Measurements from ENCODE around the gene KCNK5.

KCNK5 gene

DNA sequence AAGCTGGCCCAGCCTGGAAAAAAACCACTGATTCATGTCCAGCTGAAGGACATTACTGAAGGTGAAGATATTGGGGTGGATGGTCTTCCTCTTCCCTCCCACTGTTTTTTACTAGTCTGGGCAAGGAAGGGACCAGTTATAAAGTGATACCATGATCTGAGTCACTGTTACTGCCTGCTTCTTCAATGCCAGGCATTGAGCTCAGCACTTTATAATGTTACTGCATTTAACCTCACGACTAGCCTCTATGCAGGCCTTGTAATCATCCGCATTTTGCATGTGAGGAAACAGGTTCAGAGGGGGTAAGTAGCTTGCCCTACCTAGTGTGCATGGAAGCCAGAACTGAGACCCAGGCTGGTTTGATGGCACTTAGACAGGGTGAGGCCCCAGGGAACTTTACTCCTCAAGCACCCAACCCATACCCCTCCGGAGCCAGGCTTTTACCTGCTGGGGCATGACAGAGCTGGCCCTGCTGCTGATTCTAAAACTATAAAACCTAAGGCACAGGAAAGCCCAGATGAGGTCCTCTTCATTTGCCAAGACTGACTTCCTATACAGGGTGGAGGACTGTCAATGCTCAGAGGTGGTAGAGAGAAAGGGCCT, 11.0 kb upstream of the KCNK5 start:
- DNase-seq (ENCODE audit: low spot score), result no peak

DNA sequence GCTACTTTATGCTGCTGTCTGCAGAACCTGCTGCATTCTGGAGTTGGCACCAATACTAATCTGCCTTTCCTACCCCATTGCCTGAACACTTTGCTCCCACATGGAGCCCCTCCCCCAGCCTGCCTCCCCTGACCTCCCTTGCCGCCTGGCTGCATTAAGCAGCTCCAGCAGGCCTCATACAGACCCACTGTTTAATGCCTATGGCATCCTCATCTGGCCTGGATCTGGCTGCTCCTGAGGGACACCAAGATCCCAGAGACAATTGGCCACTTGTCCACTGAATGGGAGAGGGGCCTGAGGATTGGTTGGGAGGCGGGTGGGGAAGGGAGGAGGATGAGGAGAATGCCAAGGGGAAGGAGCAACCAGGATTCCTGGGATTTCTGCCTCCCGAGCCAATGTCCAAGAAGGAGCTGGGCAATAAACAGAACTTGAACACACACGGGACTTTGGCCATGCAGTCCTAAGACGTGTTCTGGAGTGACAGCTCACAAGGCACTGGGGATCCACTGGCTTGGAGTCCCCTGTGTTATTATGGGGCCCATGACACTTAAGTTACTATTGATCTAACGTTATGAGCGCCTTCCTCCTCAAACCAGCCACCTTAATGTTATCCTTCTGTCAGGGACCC, 10.4 kb upstream of the KCNK5 start:
- no peak for DNase-seq (ENCODE audit: low spot score)

DNA sequence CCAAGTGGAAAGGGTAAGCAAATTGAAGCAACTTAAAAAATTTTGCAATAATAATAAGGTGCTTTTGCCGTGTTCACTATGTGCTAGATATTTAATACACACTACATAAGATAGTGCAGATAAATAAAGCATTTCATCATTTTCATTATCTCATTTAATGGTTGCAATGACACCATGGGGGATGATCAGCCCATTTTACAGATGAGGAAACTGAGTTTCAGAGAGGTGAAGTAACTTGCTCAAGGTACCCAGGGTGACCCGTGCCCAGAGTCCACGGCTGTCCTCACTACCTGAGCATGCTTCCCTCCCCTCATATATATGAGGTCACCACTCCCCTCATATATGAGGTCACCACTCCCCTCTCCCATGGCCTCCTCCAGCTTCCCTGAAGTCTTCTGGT, 7.5 kb upstream of the KCNK5 start:
- no peak for DNase-seq (ENCODE audit: low spot score)

DNA sequence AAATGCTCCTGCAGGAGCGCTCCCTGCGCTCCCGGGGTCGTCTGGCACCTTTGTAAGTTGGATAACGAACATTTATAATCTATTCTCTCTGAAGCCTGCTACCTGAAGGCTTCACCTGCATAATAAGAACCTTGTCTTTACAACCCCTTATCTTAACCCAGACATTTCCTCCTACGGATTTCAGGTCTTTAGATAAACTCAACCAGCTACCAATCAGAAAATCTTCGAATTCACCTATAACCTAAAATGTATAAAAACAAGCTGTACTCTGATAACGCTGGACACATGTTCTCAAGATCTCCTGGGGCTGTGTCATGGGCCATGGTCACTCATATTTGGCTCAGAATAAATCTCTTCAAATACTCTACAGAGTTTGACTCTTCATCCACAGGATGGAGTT, 4.1 kb upstream of the KCNK5 start:
- no peak for DNase-seq (ENCODE audit: low spot score)

DNA sequence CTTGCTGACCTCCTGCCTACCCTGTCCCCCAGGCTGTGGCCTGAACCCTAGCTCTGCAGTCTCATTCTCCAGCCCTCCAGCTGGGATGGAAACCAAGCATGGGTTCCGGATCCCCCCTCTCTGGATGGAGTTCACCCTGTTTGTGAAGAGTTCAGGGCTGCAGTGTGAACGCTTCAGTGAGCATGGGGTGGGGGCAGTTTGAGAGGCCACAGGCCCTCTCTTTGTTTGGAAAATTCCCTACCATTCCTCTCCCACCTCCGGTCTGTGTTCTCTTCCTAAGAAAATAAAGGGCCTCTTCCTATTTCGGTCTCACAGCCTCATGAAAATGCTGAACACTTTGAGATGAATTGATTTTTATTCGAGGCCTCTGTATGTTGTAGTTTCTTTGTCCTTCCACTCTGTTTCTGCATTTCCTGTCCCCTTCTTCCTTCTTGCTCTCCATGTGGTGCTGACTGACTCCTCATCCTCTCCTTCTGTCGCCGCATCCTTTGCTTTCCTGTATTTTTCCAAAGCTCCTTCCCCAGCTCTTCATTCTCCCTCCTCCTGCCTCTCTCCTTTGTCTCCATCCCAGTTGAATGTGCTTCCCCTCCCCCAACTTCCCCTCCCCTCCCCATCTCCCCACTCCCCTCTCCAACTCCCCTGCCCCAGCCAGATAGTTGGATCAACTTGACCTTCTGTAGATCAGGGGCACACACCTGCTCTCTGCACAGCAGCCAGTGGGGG, 2.4 kb upstream of the KCNK5 start:
- DNase-seq (ENCODE audit: low spot score), result no peak

DNA sequence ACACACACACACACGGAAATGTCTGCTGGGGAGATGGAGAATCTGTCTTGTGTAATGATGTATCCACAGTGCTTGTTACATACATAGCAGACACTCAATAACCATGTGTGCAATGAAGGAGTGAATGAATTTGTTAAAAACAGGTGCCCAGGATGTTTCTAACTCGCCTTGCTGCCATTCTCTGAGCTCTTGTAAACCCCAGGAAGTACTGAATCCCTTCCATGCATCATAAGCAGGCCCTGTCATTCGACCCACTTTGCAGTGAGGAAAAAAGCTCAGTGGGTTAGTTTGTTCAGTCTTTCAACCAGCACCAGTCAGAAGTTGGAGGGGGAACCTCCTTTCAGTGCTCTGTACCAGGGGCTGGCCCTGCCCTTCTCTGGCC, 1.4 kb upstream of the KCNK5 start:
- no peak for DNase-seq (ENCODE audit: low spot score)

DNA sequence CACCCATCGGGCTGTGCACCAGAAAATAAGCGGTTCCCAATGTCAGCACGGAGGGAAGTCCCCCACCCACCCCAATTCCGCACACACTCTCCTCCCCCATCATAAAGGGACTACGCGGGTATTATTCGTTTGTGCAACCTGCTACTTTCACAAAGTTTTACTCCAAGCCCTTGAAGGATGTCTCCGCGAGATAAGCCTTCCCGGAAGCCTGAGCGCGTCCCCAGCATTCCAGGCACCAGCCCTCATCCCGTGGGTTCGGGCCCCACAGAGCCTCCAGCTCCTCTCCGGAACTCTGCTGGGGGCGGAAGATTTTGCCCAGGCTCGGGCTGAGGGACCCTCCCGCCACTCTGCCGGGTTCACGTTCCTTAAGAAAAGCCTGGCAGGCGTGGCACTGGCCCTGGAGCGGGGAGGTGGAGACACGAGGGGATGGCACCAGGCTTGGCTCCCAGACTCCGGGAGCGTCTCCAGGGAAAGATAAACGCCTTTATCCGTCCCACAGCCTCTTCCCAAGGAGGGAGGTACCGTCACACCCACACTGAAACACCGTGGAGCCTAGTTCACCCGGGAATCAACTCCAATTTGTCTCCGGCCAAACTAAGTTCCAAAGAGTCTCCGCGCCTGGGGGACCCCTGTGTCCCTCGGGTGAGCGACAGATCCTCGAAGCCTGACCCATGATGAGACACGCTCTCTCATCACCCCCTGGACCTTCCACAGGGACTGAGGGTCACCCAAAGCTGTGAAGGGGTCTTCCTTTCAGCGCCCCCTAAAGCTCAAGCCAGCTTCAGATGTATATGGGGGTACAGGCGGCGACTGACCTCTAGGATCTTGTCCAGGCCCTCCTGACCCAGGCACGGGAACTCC, 934 bp downstream of the KCNK5 start:
- DNase-seq (ENCODE audit: low spot score), result no peak

DNA sequence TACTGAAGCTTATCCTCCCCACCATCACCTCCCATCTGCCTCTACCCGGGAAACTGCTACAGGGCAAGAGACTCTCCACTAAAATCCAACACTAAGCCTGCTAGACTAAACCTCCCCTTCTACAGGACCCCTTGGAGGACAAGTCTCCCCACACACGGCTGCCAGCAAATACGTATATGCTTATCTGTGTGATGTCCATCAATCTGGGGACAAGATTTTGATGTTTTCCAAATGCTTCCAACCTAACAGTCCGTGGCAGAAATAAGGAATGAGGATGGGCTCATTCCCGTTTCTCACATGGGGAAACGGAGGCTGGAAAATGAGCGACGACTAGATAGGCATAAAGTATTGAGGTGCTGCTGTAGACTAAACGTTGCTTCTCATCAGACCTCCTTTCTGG, 1.8 kb downstream of the KCNK5 start:
- DNase-seq (ENCODE audit: low spot score), result no peak

DNA sequence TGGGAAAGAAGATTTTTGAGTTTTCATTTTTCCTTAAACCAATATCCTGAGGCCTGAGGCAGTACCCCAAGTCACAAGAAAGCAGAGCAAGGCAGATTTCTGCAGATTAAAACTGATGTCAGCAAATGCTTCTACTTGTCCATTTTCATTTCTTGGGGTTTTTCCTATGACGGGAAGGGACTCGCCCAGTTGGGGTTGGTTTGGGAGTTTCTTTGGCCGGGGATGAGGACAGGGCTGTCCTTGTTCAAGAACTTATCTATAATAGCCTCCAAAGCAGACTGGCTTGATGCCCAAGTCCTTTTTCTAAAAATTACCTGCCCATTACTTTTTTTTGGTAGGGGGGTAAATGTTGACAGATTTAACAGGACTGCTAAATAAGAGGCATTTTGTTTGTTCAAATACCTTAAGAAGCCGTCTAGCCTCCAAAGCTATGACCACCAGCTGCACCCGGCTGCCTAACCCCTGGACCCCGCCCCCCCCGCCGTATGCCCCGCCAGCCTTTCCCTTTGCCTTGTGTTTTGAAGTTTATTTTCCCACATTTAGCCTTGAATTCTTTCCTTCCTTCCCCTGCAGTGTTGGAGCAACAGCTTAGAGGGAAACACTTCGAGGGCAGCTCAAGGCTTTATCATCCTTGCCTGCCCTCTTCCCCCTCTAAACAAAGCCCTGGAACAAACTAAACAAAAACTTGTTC, 2.5 kb downstream of the KCNK5 start:
- no peak for DNase-seq (ENCODE audit: low spot score)

DNA sequence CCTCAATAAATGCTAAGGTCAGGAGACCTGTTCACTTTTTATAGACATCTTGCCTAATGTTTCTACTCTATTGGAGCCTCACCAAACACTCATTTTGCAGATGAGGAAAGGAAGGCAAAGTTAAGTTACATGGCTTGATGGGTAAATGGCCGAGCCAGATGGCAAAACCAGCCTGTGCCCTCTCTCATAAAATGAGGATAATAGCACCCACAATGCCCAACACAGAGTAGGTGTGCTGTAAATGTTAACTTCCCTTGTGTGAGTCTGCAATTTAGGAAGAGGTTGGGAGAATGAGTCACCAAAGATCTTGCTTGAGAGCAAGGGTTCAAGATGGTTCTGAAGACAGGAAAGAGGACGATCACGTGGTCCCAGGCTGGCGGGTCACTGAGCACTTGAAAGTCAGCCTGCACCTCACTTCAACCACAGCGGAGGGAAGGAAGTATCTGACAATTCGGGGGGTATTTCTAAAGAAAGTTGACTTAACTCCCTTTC, 3.3 kb downstream of the KCNK5 start:
- DNase-seq (ENCODE audit: low spot score), result no peak

DNA sequence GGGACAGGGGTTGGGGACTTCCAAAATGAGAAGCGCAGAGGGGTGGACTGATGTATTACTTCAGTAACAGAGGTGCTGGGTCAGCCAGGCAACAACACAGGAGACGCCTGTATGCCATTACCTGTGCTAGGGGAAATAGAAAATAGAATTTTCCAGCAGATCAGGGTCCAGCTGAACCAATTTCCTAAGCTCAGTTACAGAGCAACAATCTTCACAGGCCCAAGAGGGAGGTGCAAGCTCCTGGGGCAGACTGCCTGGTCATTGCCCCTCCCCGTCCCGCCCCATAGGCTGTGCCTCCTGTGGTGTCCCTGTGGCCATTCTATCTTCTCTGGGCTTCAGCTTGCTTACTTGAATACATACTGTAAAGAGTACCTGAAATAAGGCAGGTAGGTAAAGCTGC, 3.7 kb downstream of the KCNK5 start:
- DNase-seq (ENCODE audit: low spot score), result no peak

DNA sequence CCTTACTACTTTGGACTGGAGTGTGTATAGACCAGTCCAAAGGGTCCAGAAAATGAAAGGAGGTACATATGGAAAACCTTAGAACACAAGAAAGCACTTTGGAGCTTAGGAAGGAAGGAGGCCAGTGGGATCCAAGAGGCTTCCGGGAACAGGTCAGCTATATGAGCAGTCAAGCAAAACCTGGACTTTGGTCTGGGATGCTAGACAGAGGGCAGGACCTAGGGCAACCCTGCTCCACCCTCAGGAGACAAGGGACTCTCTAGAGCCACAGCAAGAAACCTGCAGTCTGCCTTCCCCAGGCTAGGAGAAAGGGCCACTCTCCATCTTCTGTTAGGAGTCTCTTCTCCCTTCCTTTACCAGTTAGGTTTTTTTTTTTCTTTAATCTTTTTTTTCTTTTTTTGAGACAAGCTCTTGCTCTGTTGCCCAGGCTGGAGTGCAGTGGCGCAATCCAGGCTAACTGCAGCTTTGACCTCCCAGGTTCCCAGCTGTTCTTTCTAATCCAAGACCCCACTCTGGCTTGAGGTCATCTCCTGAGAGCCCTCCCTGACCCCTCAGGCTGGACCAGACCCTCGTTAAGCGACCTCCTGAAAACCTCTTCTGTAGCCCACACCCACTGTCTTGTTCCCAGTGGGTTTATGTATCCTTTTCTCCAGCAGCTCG, 4.6 kb downstream of the KCNK5 start:
- DNase-seq (ENCODE audit: low spot score), result no peak

DNA sequence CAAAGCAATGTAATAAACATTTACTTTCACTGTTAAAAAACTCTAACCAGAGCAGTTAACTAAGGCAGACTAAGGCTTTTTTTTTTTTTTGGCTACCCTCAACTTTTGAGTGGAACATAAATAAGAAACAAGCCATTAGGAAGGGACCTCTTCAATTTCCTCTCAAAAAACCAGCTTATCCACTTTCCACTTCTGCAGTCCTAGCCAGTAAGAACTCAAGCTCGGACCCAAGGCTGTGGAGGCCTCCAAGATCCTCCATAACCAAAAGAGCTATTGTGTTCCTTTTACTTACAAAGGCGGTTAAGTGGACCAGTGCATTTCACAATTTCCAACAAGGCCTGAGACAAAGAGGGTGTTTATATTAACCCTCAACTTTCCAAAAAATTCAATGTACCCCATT, 5.3 kb downstream of the KCNK5 start:
- DNase-seq (ENCODE audit: low spot score), result no peak

DNA sequence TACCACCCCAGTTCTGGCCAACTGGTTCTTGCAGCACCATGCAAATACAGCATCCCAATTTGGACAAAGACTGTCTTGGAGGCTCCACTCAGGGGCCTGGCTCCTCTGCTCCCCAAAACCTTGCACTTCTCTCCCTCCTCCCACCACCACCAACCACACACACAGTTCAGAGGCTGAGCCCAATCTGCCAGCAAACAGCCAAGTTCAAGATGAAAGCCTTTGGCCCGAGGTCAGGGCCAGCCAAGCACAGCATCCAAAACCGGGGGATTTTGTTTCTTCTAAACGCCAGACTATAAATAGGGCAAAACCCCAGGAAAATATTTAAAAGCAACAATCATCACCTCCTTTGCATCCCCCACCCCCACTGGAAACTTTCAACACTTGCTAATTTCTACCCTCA, 5.7 kb downstream of the KCNK5 start:
- DNase-seq (ENCODE audit: low spot score), result no peak

DNA sequence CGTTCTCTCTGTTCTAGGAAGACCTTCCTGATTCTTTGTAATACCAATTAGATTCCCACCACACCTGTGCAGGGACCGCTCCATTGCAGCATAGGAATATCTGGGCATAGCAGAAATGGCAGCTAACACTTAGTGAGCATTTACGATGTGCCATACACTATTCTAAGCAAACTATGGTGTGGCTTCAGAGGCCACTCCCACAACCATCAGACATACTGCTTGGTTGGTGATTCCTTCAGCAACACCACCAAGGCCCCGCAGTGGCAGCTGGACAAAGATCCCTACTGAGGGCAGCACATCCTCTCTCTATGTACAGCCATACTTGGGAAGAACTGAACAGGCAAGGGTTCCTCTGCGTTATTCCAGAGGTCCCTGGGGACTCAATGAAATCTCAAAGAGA, 6.2 kb downstream of the KCNK5 start:
- DNase-seq (ENCODE audit: low spot score), result no peak

DNA sequence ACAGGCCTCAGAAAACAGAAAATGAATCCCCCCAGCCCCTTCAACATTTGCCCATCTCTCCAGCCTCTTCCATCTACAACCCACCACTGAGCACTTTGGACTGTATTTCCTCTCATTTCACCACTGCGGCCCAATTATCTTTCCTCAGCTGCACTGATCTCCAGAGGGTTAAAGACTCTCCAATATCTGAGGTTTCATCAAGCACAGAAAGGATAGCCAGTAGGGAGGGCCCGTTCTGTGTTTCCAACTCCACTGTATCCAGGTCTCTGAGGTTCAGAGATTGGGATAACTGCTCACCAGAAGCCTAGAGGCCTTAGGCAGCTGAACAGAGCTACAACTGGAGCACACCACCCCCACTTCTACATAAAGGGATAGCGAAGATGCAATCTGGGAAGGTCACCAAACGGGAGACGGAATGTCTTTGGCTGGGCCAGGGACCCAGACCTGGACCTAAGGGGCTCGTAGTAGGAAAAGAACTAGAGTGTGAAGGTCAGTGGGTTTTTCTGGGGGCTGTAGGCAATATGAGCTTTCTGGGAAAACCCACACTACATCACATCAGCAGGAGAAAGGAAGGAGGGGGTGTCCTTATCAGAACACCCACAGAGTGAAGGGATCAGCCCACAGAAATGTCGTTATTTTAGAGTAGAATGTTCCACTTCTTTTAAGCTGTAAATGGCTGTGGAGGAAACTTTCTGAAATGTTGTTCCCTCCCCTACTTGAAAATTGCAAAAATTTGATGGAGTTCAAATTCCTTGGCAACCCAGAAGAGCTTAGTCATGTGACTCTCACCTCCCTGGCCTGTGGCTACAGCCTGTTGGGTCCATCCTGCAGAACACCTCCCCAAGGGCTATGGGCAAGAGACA, 7.3 kb downstream of the KCNK5 start:
- DNase-seq (ENCODE audit: low spot score), result no peak

DNA sequence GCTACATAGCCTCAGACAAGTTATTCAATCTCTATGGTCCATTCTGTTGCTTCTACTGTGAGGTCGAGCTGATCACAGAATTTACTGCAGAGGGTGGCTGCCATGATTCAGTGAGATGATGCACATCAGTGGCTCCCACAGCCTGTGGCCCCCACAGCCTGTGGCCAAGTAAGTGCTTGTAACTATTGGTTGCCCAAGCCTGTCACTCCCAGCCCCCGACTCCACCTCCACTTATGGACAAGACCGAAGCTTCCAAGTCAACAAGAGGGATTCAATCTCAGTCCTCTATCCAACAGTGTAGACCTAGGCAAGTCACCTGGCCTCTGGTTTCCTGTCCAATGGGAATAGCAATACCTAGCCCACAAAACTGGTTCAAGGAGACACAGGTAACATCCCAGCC, 8.2 kb downstream of the KCNK5 start:
- DNase-seq (ENCODE audit: low spot score), result no peak

DNA sequence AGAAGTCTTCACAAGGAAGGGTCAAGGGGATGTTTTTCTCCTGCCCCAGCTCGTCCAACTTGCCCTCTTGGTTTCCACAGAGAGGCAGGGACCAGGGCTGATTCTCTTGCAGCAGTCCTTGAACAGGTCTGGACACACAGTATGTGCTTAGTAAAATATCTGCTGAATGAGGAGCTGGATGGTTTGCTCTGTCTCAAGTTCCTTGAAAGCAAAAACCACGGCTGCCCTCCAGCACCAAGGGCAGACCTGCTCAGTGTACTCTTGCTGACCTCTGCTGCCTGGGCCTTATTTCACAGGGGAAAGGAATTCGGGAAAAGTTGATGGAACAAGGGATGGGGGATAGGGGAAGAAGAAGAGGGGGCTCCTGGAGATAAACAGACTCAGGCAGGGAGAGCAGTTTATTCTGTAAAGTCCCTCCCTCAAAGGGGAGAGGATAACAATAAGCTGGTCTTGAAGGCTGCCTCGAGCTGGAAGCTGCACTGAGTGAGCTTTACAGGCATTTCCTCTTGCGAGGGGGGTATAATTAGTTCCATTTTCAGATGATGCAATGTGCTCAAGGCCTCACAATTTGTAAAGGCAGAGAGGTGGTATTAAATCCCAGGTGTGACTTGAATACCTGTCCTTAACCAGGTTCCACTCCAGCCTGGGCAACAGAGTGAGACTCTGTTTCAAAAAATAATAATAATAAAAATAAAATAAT, 10.3 kb downstream of the KCNK5 start:
- no peak for DNase-seq (ENCODE audit: low spot score)

DNA sequence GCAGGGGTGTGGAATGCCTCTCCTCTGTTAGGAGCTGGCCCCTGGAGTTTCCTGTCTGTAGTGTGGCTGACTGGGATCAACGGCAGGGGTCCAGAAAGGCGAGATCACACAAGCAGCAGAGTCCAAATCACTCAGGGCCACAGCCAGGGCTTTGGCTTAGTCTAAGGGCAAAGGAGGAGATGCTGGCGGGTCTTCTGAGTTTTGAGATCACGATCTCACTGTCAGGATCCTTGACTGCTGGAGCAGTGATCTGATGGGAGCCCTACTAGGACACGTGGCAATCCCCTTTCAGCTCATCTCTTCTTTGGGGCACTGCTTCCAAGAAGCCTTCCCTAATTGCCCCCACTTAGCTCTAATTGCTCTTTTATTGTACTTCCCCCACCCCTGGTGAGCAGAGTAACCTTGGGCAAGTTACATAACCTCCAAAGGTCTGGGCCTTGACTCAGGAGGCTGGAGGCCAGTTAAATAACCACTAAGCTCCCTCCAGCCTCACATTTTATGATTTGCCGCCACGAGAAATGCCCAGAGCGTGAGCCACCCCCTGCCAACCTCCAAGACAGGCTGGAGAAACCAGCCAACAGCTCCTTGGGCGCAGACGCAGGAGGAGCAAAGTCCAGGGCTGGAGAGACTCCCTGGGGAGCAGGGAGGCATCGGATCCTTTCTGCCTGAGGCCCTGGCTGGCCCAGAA, 12.0 kb downstream of the KCNK5 start:
- DNase-seq (ENCODE audit: low spot score), result no peak

All from cerebellar cortex (tissue), 1 donor.